Effector memory CD4-positive, alpha-beta T cell (primary cell): ENCODE data around the gene ZNF438.
"Not testable (repeated sequence)": the region's sequence is repeated elsewhere in the genome, so short reads cannot be mapped to it uniquely, and the experiment has no call there.

Source experiments
- DNase-seq, 3 donors: peaks; one replicate each; pipeline ENCODE4 v3.0.0-alpha.2; 2020
- H3K27ac ChIP-seq: 2 replicates; pipeline ENCODE4 v1.7.0; 2013; ENCODE audit warnings: mild to moderate bottlenecking, low read length, moderate library complexity; ENCODE audit not compliant: insufficient read depth, poor library complexity, severe bottlenecking
- H3K27me3 ChIP-seq: replicated peaks from 2 replicates; pipeline ENCODE4 v1.7.0; 2013; ENCODE audit warnings: mild to moderate bottlenecking, low read length; ENCODE audit not compliant: insufficient read depth, control insufficient read depth, poor library complexity, severe bottlenecking
- H3K36me3 ChIP-seq: 2 replicates; pipeline ENCODE4 v1.7.0; 2013; ENCODE audit warnings: mild to moderate bottlenecking, low read length, moderate library complexity; ENCODE audit not compliant: control insufficient read depth, insufficient read depth
- H3K4me1 ChIP-seq: 2 replicates; pipeline ENCODE4 v1.7.0; 2013; ENCODE audit warnings: low read length, mild to moderate bottlenecking; ENCODE audit not compliant: control insufficient read depth, insufficient read depth, poor library complexity, severe bottlenecking
- H3K4me3 ChIP-seq: 2 replicates; pipeline ENCODE4 v1.7.0; 2013; ENCODE audit warnings: low read length, low read depth, mild to moderate bottlenecking; ENCODE audit not compliant: insufficient read depth, poor library complexity, severe bottlenecking
- H3K9me3 ChIP-seq: 2 replicates; pipeline ENCODE4 v1.7.0; 2013; ENCODE audit warnings: mild to moderate bottlenecking, low read length, moderate library complexity; ENCODE audit not compliant: control insufficient read depth

Gene ZNF438

DNA sequence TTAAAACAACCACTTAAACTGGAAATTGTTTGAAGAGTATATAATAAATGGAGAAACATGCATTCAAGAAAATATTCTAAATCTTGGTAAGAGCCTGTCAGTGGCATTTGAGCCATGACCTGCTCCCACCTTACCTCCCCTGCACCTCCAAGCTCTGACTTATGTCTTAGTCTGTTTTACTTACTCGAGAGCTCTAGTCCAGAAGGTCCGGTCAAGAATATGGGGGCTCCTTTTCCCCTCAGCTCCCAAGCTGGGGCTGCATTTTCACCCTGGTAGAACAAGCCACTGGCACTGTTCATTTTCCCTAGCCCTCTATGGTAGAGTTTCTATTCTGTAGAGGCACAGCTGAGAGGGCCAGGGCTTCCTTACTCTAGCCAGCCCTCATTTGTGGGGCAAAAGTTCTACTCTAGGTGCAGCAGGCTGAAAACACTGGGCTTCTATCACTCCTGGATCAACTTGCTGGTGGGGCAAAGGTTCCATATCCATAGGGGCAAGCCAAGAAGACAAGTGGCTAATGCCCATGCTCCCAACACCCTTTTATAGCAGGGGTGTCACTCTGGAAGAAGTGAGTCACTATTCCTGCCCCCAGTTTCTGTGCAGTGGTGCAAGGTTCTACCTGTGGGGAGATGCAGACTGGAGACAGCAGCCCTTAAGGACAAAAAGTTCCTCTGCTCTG is 40.6 kb downstream of the ZNF438 start:
- H3K27me3 ChIP-seq: no peaks in the 10 kb centered on the region
- no peak for DNase-seq
- H3K9me3 ChIP-seq: no peaks in the 10 kb centered on the region
- H3K4me1 ChIP-seq: no peaks in the 10 kb centered on the region
- H3K4me3 ChIP-seq: no peak overlapping the region
- H3K36me3 ChIP-seq: no peaks in the 10 kb centered on the region
- H3K27ac ChIP-seq: no peak overlapping the region

DNA sequence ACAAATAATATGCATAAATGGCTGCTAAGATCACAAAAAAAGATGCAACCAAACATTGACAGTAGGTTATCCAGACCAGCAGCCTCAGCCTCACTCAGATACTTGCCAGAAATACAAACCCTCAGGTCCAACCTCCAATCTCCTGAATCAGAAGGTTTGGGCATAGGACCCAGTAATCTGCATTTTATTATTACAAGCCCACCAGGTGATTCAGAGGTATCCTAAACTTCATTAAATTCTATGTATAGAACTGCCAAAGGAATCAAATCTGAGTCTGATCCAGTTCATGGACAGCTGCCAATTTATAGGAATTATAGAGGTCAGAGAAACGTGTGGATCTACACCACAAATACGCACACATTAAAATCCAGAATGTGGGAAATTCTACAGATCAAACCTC is 41.3 kb downstream of the ZNF438 start:
- no peaks in the 10 kb centered on the region for H3K27me3 ChIP-seq

DNA sequence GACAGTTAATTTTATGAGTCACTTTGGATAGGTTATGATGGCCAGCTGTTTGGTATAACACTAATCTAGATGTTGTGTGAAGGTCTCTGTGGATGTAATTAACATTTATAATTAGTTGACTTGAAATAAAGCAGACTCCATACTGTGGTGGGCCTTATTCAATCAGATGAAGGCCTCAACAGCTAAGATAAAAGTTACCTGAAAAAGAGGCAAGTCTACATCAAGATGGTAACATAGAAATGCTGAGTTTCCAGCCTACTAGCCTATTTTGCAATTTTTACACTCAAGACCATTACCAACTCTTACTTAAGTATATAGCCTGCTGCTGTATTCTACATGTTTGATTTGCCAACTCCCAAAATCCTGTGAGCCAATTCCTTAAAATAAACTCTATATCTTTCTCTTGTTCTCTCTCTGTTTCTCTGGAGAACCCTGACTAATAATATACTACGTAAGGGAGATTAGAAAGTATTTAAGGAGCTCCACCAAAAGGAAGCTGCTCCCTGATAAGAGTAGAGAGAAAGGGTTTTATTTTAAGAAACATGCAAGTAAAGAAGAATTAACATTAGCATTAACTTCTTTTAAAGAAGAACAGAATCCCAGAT is 42.7 kb downstream of the ZNF438 start:
- Histone ChIP-seq H3K27ac (no peak overlapping the region), H3K4me3 (no peak overlapping the region), H3K9me3 (no peaks in the 10 kb centered on the region), H3K27me3 (no peaks in the 10 kb centered on the region), H3K4me1 (no peaks in the 10 kb centered on the region), H3K36me3 (no peaks in the 10 kb centered on the region)
- DNase-seq: no peak

More for the DNA sequence above, 41.3 kb downstream of the ZNF438 start:
- H3K9me3 ChIP-seq: no peaks in the 10 kb centered on the region
- H3K27ac ChIP-seq: no peak overlapping the region
- H3K36me3 ChIP-seq: no peaks in the 10 kb centered on the region
- no peak overlapping the region for H3K4me3 ChIP-seq
- DNase-seq: no peak
- H3K4me1 ChIP-seq: no peaks in the 10 kb centered on the region

DNA sequence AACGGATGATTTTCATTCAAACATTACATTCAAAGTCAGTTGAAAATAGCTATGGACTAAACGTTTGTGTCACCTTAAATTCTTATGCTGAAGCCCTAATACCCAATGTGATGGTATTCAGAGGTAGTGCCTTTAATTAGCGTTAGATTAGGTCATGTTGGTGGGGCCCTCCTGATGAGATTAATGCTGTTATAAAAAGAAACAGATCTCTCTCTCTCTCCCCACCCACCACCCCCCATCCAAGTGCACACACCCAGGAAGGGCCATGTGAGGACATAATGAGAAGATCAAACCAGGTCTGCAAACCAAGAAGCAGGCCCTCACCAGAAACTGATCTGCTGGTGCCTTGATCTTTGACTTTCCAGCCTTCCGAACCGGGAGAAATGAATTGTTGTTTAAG is 44.2 kb downstream of the ZNF438 start:
- H3K27ac ChIP-seq: no peak overlapping the region
- H3K4me3 ChIP-seq: no peak overlapping the region
- no peaks in the 10 kb centered on the region for H3K27me3 ChIP-seq
- no peaks in the 10 kb centered on the region for H3K9me3 ChIP-seq
- H3K4me1 ChIP-seq: no peaks in the 10 kb centered on the region
- no peaks in the 10 kb centered on the region for H3K36me3 ChIP-seq
- no peak for DNase-seq

DNA sequence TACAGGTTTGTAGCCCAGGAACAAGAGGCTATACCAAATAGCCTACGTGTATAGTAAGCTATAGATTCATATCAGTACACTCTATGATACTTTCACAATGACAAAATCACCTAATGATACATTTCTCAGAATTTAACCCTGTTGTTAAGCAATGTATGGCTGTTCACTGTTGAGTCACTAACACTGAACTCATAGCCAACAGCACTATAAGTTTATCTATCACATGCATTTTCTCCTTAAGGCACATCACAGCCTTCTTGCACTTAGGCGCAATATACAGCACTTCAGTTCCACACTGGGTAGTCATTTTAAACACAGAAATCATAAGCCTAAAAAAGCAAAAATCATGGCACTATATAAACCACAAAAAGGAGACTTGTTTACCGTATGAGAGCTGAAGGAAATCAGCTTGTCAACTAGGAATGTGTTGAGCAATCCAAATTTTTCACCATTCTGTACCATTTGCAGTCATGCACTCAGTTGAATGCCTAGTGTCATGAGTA is 45.6 kb downstream of the ZNF438 start:
- H3K27ac ChIP-seq: no peak overlapping the region
- H3K4me1 ChIP-seq: no peaks in the 10 kb centered on the region
- H3K4me3 ChIP-seq: no peak overlapping the region
- no peaks in the 10 kb centered on the region for H3K9me3 ChIP-seq
- no peaks in the 10 kb centered on the region for H3K27me3 ChIP-seq
- no peaks in the 10 kb centered on the region for H3K36me3 ChIP-seq
- DNase-seq: no peak

DNA sequence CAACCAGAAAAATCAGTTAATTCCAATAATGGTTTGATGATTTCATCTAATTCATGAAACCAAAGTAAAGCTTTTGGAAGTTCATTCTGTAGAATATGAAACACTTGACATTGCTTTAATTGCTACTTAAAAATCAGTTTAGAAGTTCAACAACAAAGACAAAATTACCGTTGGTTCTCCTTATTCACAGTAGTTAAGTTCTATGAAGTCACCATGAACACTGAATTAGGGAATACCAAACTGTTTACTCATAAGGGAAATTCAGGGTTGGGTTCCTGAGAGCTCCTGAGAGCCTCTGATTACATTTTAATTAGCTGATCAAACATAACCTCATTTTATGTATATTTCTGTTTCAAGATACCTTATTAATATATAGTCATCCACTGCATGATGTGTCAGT is 46.2 kb downstream of the ZNF438 start:
- H3K36me3 ChIP-seq: no peaks in the 10 kb centered on the region
- no peak overlapping the region for H3K27ac ChIP-seq
- H3K4me3 ChIP-seq: no peak overlapping the region
- H3K27me3 ChIP-seq: no peaks in the 10 kb centered on the region
- no peak for DNase-seq
- H3K9me3 ChIP-seq: no peaks in the 10 kb centered on the region
- H3K4me1 ChIP-seq: no peaks in the 10 kb centered on the region

DNA sequence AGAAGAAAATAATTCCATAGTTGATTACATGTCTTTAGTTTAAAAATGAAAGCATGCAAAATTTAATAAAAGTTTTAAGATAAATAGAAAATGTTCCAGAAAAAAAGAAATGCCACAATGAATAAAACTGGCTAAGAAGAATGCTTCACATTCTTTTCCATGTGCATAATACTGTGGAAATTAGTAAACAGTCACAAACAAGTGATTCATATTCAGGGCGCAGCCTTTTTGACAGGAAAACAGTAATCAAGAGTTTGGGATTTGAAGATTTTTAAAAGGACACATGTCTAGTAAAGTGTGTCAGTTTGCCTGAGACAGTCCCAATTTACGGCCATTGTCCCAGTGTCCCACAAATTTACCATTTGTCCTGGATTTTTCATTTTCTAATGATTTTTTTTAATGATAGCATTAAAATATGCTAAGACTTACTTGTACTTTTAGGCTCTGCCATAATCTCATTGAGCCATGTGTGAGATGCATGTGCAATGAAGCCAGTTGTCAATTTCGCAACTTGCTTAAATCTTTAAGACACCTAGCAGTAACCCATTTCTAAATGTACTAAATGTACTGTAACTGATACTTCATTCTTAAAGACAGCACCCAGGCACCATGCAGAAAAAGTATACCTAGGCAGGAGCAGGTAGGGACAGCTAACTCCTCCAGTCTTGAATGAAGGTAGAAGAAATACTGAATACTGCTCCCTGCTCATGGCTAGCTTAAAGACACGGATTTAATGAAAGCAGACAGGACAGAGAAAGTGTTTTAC is 46.9 kb downstream of the ZNF438 start:
- H3K4me1 ChIP-seq: no peaks in the 10 kb centered on the region
- no peak for DNase-seq
- no peak overlapping the region for H3K27ac ChIP-seq
- H3K27me3 ChIP-seq: no peaks in the 10 kb centered on the region
- no peaks in the 10 kb centered on the region for H3K36me3 ChIP-seq
- H3K4me3 ChIP-seq: no peak overlapping the region
- H3K9me3 ChIP-seq: no peaks in the 10 kb centered on the region

DNA sequence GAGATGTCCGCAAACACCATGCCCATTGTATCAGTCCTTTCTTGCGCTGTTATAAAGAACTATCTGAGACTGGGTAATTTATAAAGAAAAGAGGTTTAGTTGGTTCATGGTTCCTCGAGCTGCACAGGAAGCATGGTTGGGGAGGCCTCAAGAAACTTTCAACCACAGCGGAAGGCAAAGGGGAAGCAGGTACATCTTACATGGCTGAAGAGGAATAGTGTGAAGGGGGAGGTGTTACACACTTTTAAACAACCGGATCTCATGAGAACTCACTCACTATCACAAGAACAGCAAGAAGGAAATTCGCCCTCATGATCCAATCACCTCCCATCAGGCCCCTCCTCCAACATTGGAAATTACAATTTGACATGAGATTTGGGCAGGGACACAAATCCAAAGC is 48.5 kb downstream of the ZNF438 start:
- H3K9me3 ChIP-seq, H3K27me3 ChIP-seq, H3K36me3 ChIP-seq, DNase-seq, H3K4me3 ChIP-seq, H3K4me1 ChIP-seq, H3K27ac ChIP-seq: not testable (repeated sequence)

DNA sequence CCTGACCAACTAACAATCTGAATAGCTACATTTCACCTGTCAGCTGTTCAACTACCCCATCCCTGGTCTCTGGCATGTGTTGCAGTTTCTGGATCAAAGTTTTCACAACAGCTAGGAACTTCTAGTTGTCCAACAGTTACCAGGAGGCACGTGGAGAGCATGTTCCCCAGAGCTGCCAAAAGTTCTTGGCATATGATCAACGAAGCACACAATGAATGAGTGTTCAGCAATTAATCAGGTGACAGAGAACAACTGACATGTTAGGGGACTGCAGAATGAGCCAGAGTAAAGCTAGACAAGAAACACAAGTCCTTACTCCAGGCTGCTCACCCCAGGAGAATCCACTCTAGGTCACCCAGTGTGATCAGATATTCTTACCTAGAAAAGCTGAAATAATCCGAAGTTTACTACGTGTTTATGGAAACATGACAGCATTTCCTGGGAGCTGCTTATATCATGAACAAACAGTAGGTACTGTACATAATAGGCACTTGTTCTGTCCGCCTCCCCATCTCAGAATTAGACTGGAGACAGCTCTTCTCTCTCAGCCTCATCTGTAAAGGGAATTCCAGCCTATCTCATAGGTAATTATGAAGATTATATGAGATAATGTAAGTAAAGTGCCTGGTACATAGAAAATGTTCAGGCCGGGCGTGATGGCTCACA is 50.6 kb downstream of the ZNF438 start:
- H3K27ac ChIP-seq: no peak overlapping the region
- H3K27me3 ChIP-seq: no peaks in the 10 kb centered on the region
- H3K4me1 ChIP-seq: no peaks in the 10 kb centered on the region
- DNase-seq: no peak
- H3K4me3 ChIP-seq: no peak overlapping the region
- no peaks in the 10 kb centered on the region for H3K36me3 ChIP-seq
- no peaks in the 10 kb centered on the region for H3K9me3 ChIP-seq
